Karpas-422 (cell line): ENCODE results near the gene MILR1. TPM values are rescaled to one million over a fixed set of nuclear protein-coding genes. Genes with fewer than 3 reads are reported as not detected.
A peak's percentile ranks its signal among the peaks of the same experiment; 100 is the strongest.

Experiments used
- DNase-seq: peaks from one replicate; pipeline ENCODE4 v3.0.0-alpha.2; 2015
- H2AFZ ChIP-seq: fragments of 200-600 bp; sonication (generic); 2 replicates; pipeline ENCODE4 v1.6.1; 2014; ENCODE audit warnings: antibody characterized with exemption, low read length, mixed read lengths
- H3K27ac ChIP-seq: fragments of 200-600 bp; sonication (generic); 2 replicates; pipeline ENCODE4 v1.5.1; 2014; ENCODE audit warnings: mild to moderate bottlenecking, low read length, moderate library complexity
- H3K27me3 ChIP-seq: fragments of 200-600 bp; sonication (generic); 2 replicates; pipeline ENCODE4 v1.6.1; 2014; ENCODE audit warnings: low read length, mixed read lengths
- H3K36me3 ChIP-seq: fragments of 200-600 bp; sonication (generic); 2 replicates; pipeline ENCODE4 v1.6.1; 2014; ENCODE audit warnings: low read length, mixed read lengths; ENCODE audit not compliant: insufficient read depth
- H3K4me1 ChIP-seq: fragments of 200-600 bp; sonication (generic); 2 replicates; pipeline ENCODE4 v1.6.1; 2014; ENCODE audit warnings: mild to moderate bottlenecking, low read length, mixed read lengths
- H3K4me2 ChIP-seq: fragments of 200-600 bp; sonication (generic); 2 replicates; pipeline ENCODE4 v1.6.1; 2014; ENCODE audit warnings: low read length, low read depth, mild to moderate bottlenecking; ENCODE audit not compliant: poor library complexity, severe bottlenecking
- H3K4me3 ChIP-seq: fragments of 200-600 bp; sonication (generic); 2 replicates; pipeline ENCODE4 v1.5.1; 2014; ENCODE audit warnings: mild to moderate bottlenecking, antibody characterized with exemption, low read length, mixed read lengths
- H3K79me2 ChIP-seq: fragments of 200-600 bp; sonication (generic); 2 replicates; pipeline ENCODE4 v1.6.1; 2014; ENCODE audit warnings: mild to moderate bottlenecking, low read length, mixed read lengths
- H3K9ac ChIP-seq: fragments of 200-600 bp; sonication (generic); 2 replicates; pipeline ENCODE4 v1.6.0; 2014; ENCODE audit warnings: low read length
- H3K9me2 ChIP-seq: fragments of 200-600 bp; sonication (generic), shearing (Covaris generic); replicated peaks from 2 replicates; pipeline ENCODE4 v1.6.0; 2014; ENCODE audit warnings: mild to moderate bottlenecking, low read length, moderate library complexity; ENCODE audit not compliant: insufficient read depth
- H3K9me3 ChIP-seq: fragments of 300-700, 200-600 bp; sonication (generic); 2 replicates; pipeline ENCODE4 v1.6.1; 2014; ENCODE audit warnings: low read length, mixed read lengths
- H4K20me1 ChIP-seq: fragments of 200-600 bp; sonication (generic); 2 replicates; pipeline ENCODE4 v1.6.1; 2014; ENCODE audit warnings: mild to moderate bottlenecking, antibody characterized with exemption, low read length, low read depth; ENCODE audit not compliant: insufficient read depth
- total RNA-seq: library from RNA; depleted of rRNA; stranded (reverse); fragments of >200 nt; shearing (Covaris generic); gene quantifications from 2 replicates; pipeline ENCODE4 v1.2.3, GENCODE V29; 2014; ENCODE audit warnings: low replicate concordance

Gene MILR1
- total RNA-seq, 1 experiment from 2014 or later = 156 TPM

DNA sequence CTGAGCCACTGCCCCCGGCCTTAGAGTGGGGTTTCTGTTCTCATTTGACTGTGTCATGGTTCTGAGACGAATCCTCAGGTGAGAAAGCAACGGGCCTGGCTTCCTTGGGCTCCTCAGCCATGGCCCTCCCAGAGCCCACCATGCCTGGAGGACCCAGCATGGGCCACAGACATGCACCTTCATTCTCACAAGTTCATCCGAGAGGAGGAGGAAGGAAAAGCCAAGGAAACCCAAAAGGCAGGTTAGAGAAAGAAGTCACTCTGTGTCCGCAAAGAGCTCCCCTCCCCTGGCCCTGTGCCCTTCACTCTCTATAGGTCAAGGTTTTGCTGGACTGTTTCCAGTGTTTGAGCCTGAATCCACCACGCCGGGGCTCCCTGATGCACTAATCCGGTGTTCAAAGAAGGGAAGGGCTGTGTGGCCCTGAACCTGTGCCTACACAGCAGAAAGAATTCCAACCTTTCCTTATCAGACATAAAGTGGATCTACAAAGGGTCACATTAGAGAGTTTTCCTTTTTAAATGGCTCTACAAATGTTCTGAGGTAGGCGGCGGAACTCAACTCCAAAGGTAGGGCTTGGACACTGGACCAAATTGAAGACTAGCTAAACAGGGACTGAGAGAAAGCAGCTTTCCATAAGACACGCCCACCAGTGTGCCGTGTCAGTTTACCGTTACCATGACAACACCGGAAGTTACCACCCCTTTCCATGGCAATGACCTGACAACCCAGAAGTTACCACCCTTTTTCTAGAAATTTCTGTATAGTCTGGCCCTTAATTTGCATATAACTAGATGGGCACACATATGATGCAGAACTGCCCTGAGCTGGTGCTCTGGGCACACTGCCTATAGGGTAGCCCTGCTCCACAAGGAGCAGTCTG lies 42.4 kb upstream of the MILR1 start:
- no peak overlapping the region for H2AFZ ChIP-seq
- no peak overlapping the region for H3K9ac ChIP-seq
- no peak overlapping the region for H3K27ac ChIP-seq
- no peak overlapping the region for H3K4me2 ChIP-seq
- no peaks in the 10 kb centered on the region for H3K36me3 ChIP-seq
- H3K9me3 ChIP-seq = no peaks in the 10 kb centered on the region
- H3K4me1 ChIP-seq = peaks cover 6% of the 10 kb centered on the region
- H3K79me2 ChIP-seq = no peaks in the 10 kb centered on the region
- no peaks in the 10 kb centered on the region for H3K9me2 ChIP-seq
- no peaks in the 10 kb centered on the region for H3K27me3 ChIP-seq
- H4K20me1 ChIP-seq = no peaks in the 10 kb centered on the region
- H3K4me3 ChIP-seq = no peak overlapping the region
- DNase-seq = peak; percentile 87

DNA sequence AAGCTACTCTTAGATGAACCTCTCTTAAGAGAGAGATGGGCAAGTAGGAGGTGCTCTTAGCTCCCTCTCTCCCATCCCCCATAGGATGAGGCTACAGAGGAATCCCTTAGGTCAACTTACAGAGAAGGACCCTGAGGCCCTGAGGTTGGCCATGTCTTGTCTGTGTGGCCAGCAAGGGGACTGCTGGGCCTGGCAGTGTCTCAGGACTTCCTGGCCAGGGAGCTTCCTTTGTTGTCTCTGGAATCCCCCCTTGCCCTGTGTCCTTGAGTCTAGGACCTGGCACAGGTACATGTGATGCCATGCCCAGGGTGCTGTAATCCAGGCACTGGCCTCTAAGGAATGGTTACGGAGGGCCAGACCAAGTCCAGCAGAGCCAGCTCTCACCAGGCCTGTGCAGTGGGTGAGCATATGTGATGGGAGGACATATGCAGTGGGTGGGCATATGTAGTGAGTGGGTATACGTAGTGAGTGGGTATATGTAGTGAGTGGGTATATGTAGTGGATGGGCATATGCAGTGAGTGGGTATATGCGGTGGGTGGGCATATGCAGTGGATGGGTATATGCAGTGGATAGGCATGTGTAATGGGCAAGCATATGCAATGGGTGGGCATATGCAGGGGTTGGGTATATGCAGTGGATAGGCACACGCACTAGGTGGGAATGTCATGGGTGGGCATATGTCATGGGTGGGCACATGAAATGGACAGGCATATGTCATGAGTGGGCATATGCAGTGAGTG lies 38.0 kb upstream of the MILR1 start:
- Histone ChIP-seq H3K4me2 (no peak overlapping the region), H3K9me3 (no peaks in the 10 kb centered on the region), H3K27ac (no peak overlapping the region), H2AFZ (no peak overlapping the region), H3K27me3 (no peaks in the 10 kb centered on the region), H3K4me1 (peaks cover 30% of the 10 kb centered on the region), H3K79me2 (no peaks in the 10 kb centered on the region), H4K20me1 (no peaks in the 10 kb centered on the region), H3K36me3 (no peaks in the 10 kb centered on the region), H3K4me3 (no peak overlapping the region), H3K9me2 (no peaks in the 10 kb centered on the region), H3K9ac (no peak overlapping the region)
- no peak for DNase-seq

DNA sequence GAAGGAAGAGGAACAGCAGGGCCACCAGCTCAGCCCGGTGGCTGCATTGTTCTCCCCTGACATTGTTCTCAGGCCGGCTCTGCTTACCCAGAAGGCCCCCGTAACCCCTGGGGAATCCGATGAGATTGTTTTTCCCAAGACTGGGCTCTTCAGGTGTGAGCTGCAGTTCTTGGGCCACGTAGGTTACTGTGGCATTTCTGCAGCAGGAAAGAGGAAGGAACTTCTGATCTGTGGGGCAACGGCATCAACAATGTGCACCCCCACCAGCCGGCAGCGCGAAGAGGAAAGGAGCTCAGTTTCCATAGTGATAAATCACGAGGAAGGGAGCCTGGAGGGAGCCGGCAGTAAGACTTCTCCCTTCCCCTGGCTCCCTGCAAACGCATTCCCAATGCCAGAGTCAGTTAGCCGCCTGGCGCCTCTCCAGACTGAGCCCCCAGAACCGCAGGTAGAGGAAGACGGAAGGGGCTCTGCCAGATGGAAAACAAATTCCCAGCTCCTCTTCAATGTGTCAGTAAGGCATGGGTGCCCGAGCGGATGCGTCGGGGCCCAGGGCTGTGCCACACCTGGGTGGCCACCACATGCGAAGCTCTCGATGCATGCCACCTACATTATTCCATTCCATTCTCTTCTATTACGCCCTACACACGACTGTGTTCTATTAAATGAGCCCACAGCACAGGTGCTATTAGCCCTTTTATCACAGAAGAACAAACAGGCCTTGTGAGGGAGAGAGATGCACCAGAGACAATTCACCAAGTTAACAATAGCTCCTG lies 36.7 kb upstream of the MILR1 start:
- H4K20me1 ChIP-seq = no peaks in the 10 kb centered on the region
- peak overlapping the region; percentile 55 for H3K9ac ChIP-seq
- no peaks in the 10 kb centered on the region for H3K27me3 ChIP-seq
- peaks cover 24% of the 10 kb centered on the region for H3K4me1 ChIP-seq
- no peaks in the 10 kb centered on the region for H3K79me2 ChIP-seq
- no peaks in the 10 kb centered on the region for H3K9me2 ChIP-seq
- peak overlapping the region; percentile 55 for H3K4me3 ChIP-seq
- H3K4me2 ChIP-seq = peak overlapping the region; percentile 80
- no peaks in the 10 kb centered on the region for H3K36me3 ChIP-seq
- peak overlapping the region; percentile 96 for H2AFZ ChIP-seq
- H3K27ac ChIP-seq = no peak overlapping the region
- peak; percentile 72 for DNase-seq
- H3K9me3 ChIP-seq = no peaks in the 10 kb centered on the region

DNA sequence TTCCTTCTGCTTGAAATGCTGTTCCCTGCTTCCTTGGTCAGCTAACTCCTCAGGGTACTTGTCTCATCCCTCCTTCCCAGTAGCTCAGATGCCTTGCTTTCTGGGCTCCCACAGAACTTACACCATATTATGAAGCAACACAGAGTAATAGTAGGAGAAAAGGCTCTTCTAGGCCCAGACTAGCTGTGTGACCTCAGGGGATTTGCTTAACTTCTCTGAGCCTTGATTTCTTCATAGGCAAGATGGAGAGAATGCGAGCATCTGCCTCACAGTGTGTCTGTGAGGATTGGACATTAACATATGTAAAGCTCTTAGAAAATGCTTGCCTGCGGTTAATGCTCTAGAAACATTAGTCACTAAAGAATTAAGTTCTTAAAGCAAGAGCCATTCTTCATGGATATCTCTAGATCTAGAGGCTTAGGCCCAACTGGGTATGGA lies 36.0 kb upstream of the MILR1 start:
- Histone ChIP-seq H3K27ac (no peak overlapping the region), H3K9ac (no peak overlapping the region), H3K9me3 (no peaks in the 10 kb centered on the region), H4K20me1 (no peaks in the 10 kb centered on the region), H3K36me3 (no peaks in the 10 kb centered on the region), H3K9me2 (no peaks in the 10 kb centered on the region), H3K4me2 (peak overlapping the region; percentile 35), H2AFZ (no peak overlapping the region), H3K4me1 (peaks cover 24% of the 10 kb centered on the region), H3K27me3 (no peaks in the 10 kb centered on the region), H3K4me3 (no peak overlapping the region), H3K79me2 (no peaks in the 10 kb centered on the region)
- DNase-seq = peak; percentile 33

DNA sequence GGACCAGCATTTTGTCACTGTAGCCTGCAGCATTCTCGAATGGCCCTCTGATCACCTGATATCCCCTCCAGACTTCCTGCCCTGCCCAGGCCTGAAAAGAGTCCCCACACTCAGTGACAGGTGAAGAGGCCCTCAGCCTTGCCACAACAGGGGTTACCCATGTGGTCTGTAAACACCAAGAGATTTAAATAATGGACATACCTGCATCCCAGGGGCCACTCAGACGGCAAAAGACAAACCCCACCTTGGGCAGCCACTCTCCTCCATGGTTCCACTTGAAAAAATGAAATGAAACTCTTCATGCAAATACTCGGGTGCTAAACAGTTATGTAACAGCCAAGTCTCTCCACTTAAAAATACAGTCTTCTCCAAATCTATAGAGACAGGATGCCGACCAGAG lies 35.4 kb upstream of the MILR1 start:
- peak; percentile 64 for DNase-seq
- H3K9ac ChIP-seq = no peak overlapping the region
- peaks cover 24% of the 10 kb centered on the region for H3K4me1 ChIP-seq
- H3K27ac ChIP-seq = no peak overlapping the region
- no peak overlapping the region for H3K4me3 ChIP-seq
- H3K4me2 ChIP-seq = peak overlapping the region; percentile 35
- no peaks in the 10 kb centered on the region for H3K79me2 ChIP-seq
- H3K9me2 ChIP-seq = no peaks in the 10 kb centered on the region
- no peak overlapping the region for H2AFZ ChIP-seq
- H3K9me3 ChIP-seq = no peaks in the 10 kb centered on the region
- H3K36me3 ChIP-seq = no peaks in the 10 kb centered on the region
- H4K20me1 ChIP-seq = no peaks in the 10 kb centered on the region
- H3K27me3 ChIP-seq = no peaks in the 10 kb centered on the region

DNA sequence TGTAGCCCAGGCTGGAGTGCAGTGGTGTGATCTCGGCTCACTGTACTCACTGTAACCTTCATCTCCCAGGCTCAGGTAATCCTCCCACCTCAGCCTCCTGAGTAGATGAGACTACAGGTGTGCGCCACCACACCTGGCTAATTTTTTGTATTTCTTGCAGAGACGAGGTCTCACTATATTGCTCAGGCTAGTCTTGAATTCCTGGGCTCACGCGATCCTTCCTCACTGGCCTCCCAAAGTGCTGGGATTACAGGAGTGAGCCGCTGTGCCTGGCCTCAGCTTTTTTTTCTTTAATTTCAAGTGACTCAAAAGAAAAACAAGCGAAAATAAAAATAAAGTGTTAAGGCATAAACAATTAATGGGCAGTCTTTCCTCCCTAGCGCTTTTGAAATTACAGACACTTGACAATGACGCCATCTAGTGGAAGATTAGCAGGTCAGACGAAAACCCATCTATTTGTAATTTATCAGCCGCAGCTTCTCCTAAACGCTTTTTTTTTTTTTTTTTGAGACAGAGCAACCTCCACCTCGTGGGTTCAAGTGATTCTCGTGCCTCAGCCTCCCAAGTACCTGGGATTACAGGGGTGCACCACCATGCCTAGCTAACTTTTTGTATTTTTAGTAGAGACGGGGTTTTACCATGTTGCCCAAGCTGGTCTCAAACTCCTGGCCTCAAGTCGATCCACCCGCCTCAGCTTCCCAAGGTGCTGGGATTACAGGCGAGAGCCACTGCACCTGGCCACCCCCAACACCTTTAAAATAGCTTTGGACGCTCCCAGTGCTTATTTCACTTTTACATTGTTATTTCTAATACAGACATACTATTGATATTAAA lies 30.2 kb upstream of the MILR1 start:
- H3K36me3 ChIP-seq = no peaks in the 10 kb centered on the region
- H3K4me2 ChIP-seq = no peak overlapping the region
- no peaks in the 10 kb centered on the region for H3K9me2 ChIP-seq
- DNase-seq = peak; percentile 84
- H4K20me1 ChIP-seq = no peaks in the 10 kb centered on the region
- no peak overlapping the region for H3K4me3 ChIP-seq
- no peaks in the 10 kb centered on the region for H3K27me3 ChIP-seq
- H3K79me2 ChIP-seq = no peaks in the 10 kb centered on the region
- no peak overlapping the region for H3K9ac ChIP-seq
- peaks cover 3% of the 10 kb centered on the region for H3K4me1 ChIP-seq
- no peak overlapping the region for H3K27ac ChIP-seq
- no peak overlapping the region for H2AFZ ChIP-seq
- no peaks in the 10 kb centered on the region for H3K9me3 ChIP-seq

DNA sequence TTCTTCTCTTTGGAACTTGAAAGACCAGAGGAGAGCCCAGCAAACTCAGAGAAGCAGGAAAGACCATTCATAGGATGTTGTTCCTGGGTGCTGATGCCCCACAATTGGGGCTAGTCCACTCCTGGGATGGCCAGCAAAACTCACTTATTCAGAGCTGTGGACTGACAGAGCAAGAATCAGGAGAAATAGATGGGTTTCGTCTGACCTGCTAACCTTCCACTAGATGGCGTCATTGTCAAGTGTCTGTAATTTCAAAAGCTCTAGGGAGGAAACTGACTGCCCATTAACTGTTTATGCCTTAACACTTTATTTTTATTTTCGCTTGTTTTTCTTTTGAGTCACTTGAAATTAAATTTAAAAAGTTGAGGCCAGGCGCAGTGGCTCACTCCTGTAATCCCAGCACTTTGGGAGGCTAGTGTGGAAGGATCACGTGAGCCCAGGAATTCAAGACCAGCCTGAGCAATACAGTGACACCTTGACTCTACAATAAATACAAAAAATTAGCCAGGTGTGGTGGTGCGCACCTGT lies 28.7 kb upstream of the MILR1 start:
- Histone ChIP-seq H3K4me2 (no peak overlapping the region), H3K9me3 (no peaks in the 10 kb centered on the region), H2AFZ (no peak overlapping the region), H3K27me3 (no peaks in the 10 kb centered on the region), H3K4me3 (no peak overlapping the region), H3K27ac (no peak overlapping the region), H4K20me1 (no peaks in the 10 kb centered on the region), H3K9me2 (no peaks in the 10 kb centered on the region), H3K9ac (no peak overlapping the region), H3K79me2 (no peaks in the 10 kb centered on the region), H3K4me1 (no peaks in the 10 kb centered on the region), H3K36me3 (no peaks in the 10 kb centered on the region)
- DNase-seq = peak; percentile 87
